ENCODE data around the gene PDE10A. TPM values are rescaled to one million over a fixed set of nuclear protein-coding genes. Genes with fewer than 3 reads are reported as not detected.

PDE10A gene
- total and polyA plus RNA-seq, 7 experiments from 2014 or later = not detected

DNA sequence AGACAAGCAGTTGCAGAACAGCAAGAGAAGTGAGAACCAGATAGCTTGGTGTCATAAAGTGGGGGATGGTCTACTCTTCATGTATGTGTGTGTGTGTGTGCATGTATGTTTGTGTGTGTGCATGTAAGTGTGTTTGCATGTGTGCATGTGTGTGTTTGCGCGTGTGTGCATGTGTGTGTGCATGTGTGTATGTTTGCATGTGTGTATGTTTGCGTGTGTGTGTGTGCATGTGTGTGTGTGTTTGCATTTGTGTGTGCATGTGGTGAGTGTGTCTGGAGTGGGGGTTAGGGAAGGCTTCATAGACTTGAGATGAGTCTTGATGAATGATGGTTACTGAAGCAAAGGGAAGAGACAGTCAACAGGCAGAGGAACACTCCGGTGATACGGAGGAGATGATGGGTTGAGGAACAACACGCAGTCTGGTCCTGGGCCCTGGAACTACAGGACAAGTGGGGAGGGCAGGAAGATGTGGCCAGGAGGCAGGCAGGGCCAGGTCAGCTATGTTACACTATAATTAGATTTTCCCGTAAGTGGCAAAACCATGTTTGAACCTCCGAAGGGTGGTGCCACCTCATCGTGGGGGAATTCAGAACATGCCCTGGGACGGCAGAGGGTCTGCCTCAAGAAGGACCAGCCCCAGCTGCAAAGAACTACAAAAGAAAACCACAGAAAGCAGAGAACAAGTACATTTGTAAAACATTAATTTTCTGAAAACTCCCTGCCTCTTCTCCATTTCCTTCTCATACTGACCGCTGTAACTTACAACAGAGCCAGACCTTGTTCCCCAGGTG, 38.7 kb upstream of the PDE10A start:
- ATAC-seq = no peak
- Histone ChIP-seq H3K9me3 (ENCODE audit: control insufficient read depth in 2 of 3, low read length in 3 of 3) (no peaks in the 10 kb centered on the region), H3K27ac (ENCODE audit: low read depth, low read length) (no peak overlapping the region), H3K36me3 (ENCODE audit: control insufficient read depth in 2 of 3, insufficient read depth in 3 of 3, low read length in 3 of 3) (no peaks in the 10 kb centered on the region), H3K4me3 (ENCODE audit: low read length) (no peak overlapping the region), H3K4me1 (ENCODE audit: control insufficient read depth in 2 of 2, insufficient read depth in 2 of 2, low read length in 2 of 2) (no peaks in the 10 kb centered on the region), H3K27me3 (ENCODE audit: control insufficient read depth in 2 of 2, insufficient read depth in 2 of 2, low read length in 2 of 2) (no peaks in the 10 kb centered on the region)
- H3K4me3 Mint-ChIP-seq = no peak overlapping the region
- H3K4me1 Mint-ChIP-seq = peaks cover 0 to 2% (median 0%) of the 10 kb centered on the region in 7 donors
- intact Hi-C loops (cut with micrococcal nuclease) = no loop called here
- H3K36me3 Mint-ChIP-seq = no peaks in the 10 kb centered on the region
- POLR2A ChIA-PET = no interaction called here
- no peak overlapping the region for H3K27ac Mint-ChIP-seq
- H3K9me3 Mint-ChIP-seq = peaks cover 0 to 16% (median 6%) of the 10 kb centered on the region in 11 donors
- DNase-seq = no peak
- CTCF ChIA-PET = no interaction called here
- H3K27me3 Mint-ChIP-seq = no peaks in the 10 kb centered on the region

GRCh38 chr6:165701005-165701404, 38.0 kb upstream of the PDE10A start:
- intact Hi-C loops (cut with micrococcal nuclease) = no loop called here
- Histone ChIP-seq H3K4me1 (ENCODE audit: control insufficient read depth in 2 of 2, insufficient read depth in 2 of 2, low read length in 2 of 2) (no peaks in the 10 kb centered on the region), H3K27ac (ENCODE audit: low read depth, low read length) (no peak overlapping the region), H3K27me3 (ENCODE audit: control insufficient read depth in 2 of 2, insufficient read depth in 2 of 2, low read length in 2 of 2) (no peaks in the 10 kb centered on the region), H3K36me3 (ENCODE audit: control insufficient read depth in 2 of 3, insufficient read depth in 3 of 3, low read length in 3 of 3) (no peaks in the 10 kb centered on the region), H3K4me3 (ENCODE audit: low read length) (no peak overlapping the region), H3K9me3 (ENCODE audit: control insufficient read depth in 2 of 3, low read length in 3 of 3) (no peaks in the 10 kb centered on the region)
- H3K27me3 Mint-ChIP-seq = no peaks in the 10 kb centered on the region
- ChIA-PET POLR2A (no interaction called here), CTCF (no interaction called here)
- H3K36me3 Mint-ChIP-seq = no peaks in the 10 kb centered on the region
- H3K4me1 Mint-ChIP-seq = peaks cover 0 to 2% (median 0%) of the 10 kb centered on the region in 7 donors
- H3K27ac Mint-ChIP-seq = no peak overlapping the region
- ATAC-seq (no peak), DNase-seq (no peak)
- H3K4me3 Mint-ChIP-seq = no peak overlapping the region
- peaks cover 0 to 19% (median 6%) of the 10 kb centered on the region in 11 donors for H3K9me3 Mint-ChIP-seq

DNA sequence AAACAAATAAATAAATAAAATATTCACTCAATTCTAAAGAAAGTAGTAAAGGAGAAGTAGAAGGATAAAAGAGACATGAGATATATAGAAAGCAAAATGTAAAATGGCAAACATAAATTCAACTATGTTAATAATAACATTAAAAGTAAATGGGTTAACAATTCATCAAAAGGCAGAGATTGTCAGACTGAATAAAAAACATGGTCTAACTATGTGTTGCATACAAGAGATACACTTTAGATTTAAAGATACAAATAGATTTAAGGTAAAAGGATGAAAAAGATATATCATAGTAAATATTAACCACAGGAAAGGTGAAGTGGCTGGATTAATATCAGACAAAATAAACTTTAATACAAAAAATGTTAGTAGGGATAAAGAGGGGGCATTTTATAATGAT, 35.8 kb upstream of the PDE10A start:
- no peak overlapping the region for H3K4me3 ChIP-seq (ENCODE audit: low read length)
- no peaks in the 10 kb centered on the region for H3K36me3 Mint-ChIP-seq
- no peak overlapping the region for H3K27ac ChIP-seq (ENCODE audit: low read depth, low read length)
- POLR2A ChIA-PET = no interaction called here
- H3K9me3 Mint-ChIP-seq = peaks cover 0 to 19% (median 9%) of the 10 kb centered on the region in 11 donors
- H3K9me3 ChIP-seq (ENCODE audit: control insufficient read depth in 2 of 3, low read length in 3 of 3) = no peaks in the 10 kb centered on the region
- no peak overlapping the region for H3K4me3 Mint-ChIP-seq
- DNase-seq (no peak), ATAC-seq (no peak)
- no peaks in the 10 kb centered on the region for H3K27me3 Mint-ChIP-seq
- no peaks in the 10 kb centered on the region for H3K4me1 ChIP-seq (ENCODE audit: control insufficient read depth in 2 of 2, insufficient read depth in 2 of 2, low read length in 2 of 2)
- H3K36me3 ChIP-seq (ENCODE audit: control insufficient read depth in 2 of 3, insufficient read depth in 3 of 3, low read length in 3 of 3) = no peaks in the 10 kb centered on the region
- peaks cover 0 to 2% (median 0%) of the 10 kb centered on the region in 7 donors for H3K4me1 Mint-ChIP-seq
- H3K27ac Mint-ChIP-seq = no peak overlapping the region
- intact Hi-C loops (cut with micrococcal nuclease) = no loop called here
- H3K27me3 ChIP-seq (ENCODE audit: control insufficient read depth in 2 of 2, insufficient read depth in 2 of 2, low read length in 2 of 2) = no peaks in the 10 kb centered on the region
- CTCF ChIA-PET = no interaction called here

GRCh38 chr6:165697171-165697570, 34.1 kb upstream of the PDE10A start:
- intact Hi-C loops (cut with micrococcal nuclease) = no loop called here
- Mint-ChIP-seq H3K27ac (no peak overlapping the region), H3K36me3 (no peaks in the 10 kb centered on the region), H3K9me3 (peaks cover 0 to 19% (median 9%) of the 10 kb centered on the region in 11 donors), H3K4me3 (no peak overlapping the region), H3K4me1 (peaks cover 0 to 2% (median 0%) of the 10 kb centered on the region in 7 donors), H3K27me3 (peaks cover 0 to 4% (median 0%) of the 10 kb centered on the region in 5 donors)
- Histone ChIP-seq H3K27ac (ENCODE audit: low read depth, low read length) (no peak overlapping the region), H3K9me3 (ENCODE audit: control insufficient read depth in 2 of 3, low read length in 3 of 3) (no peaks in the 10 kb centered on the region), H3K27me3 (ENCODE audit: control insufficient read depth in 2 of 2, insufficient read depth in 2 of 2, low read length in 2 of 2) (no peaks in the 10 kb centered on the region), H3K4me1 (ENCODE audit: control insufficient read depth in 2 of 2, insufficient read depth in 2 of 2, low read length in 2 of 2) (no peaks in the 10 kb centered on the region), H3K36me3 (ENCODE audit: control insufficient read depth in 2 of 3, insufficient read depth in 3 of 3, low read length in 3 of 3) (no peaks in the 10 kb centered on the region), H3K4me3 (ENCODE audit: low read length) (no peak overlapping the region)
- no peak for ATAC-seq
- ChIA-PET CTCF (no interaction called here), POLR2A (no interaction called here)
- DNase-seq = no peak

- no peak overlapping the region for H3K27ac Mint-ChIP-seq
- no peaks in the 10 kb centered on the region for H3K27me3 ChIP-seq (ENCODE audit: control insufficient read depth in 2 of 2, insufficient read depth in 2 of 2, low read length in 2 of 2)
- no peaks in the 10 kb centered on the region for H3K4me1 Mint-ChIP-seq
- CTCF ChIA-PET = no interaction called here
- no peak overlapping the region for H3K4me3 ChIP-seq (ENCODE audit: low read length)
- no peak overlapping the region for H3K4me3 Mint-ChIP-seq
- H3K9me3 ChIP-seq (ENCODE audit: control insufficient read depth in 2 of 3, low read length in 3 of 3) = no peaks in the 10 kb centered on the region
- no peaks in the 10 kb centered on the region for H3K36me3 Mint-ChIP-seq
- POLR2A ChIA-PET = no interaction called here
- no peaks in the 10 kb centered on the region for H3K36me3 ChIP-seq (ENCODE audit: control insufficient read depth in 2 of 3, insufficient read depth in 3 of 3, low read length in 3 of 3)
- peaks cover 0 to 19% (median 7%) of the 10 kb centered on the region in 11 donors for H3K9me3 Mint-ChIP-seq
- no peak for ATAC-seq
- H3K27me3 Mint-ChIP-seq = peaks cover 0 to 4% (median 0%) of the 10 kb centered on the region in 5 donors
- no peak for DNase-seq
- H3K27ac ChIP-seq (ENCODE audit: low read depth, low read length) = no peak overlapping the region
- H3K4me1 ChIP-seq (ENCODE audit: control insufficient read depth in 2 of 2, insufficient read depth in 2 of 2, low read length in 2 of 2) = no peaks in the 10 kb centered on the region
- intact Hi-C loops (cut with micrococcal nuclease) = no loop called here
These were observed 32.9 kb upstream of the PDE10A start for GRCh38 chr6:165695722-165696515.

DNA sequence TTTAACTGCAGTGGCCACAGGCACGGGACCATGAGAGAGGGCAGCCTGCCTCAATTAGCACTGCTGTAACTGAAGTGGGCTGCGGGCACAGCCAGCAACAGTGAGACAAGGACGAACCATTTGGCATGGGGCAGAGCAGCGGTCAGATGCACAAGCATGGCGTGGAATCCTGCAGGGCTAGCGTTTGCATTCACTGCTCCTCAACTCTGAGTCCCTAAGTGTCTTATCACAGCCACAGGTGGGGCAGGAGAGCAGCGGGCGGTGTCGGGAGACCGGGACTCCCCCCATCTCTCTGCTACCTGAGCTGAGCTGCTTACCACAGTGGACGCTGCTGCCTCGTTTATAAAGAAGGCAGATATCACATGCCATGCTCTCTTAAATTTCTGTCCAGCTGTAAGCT, 31.3 kb upstream of the PDE10A start:
- no peak for DNase-seq
- Histone ChIP-seq H3K4me3 (ENCODE audit: low read length) (no peak overlapping the region), H3K36me3 (ENCODE audit: control insufficient read depth in 2 of 3, insufficient read depth in 3 of 3, low read length in 3 of 3) (no peaks in the 10 kb centered on the region), H3K9me3 (ENCODE audit: control insufficient read depth in 2 of 3, low read length in 3 of 3) (no peaks in the 10 kb centered on the region), H3K27ac (ENCODE audit: low read depth, low read length) (no peak overlapping the region), H3K4me1 (ENCODE audit: control insufficient read depth in 2 of 2, insufficient read depth in 2 of 2, low read length in 2 of 2) (no peaks in the 10 kb centered on the region), H3K27me3 (ENCODE audit: control insufficient read depth in 2 of 2, insufficient read depth in 2 of 2, low read length in 2 of 2) (no peaks in the 10 kb centered on the region)
- H3K4me3 Mint-ChIP-seq = no peak overlapping the region
- peaks cover 0 to 2% (median 0%) of the 10 kb centered on the region in 7 donors for H3K4me1 Mint-ChIP-seq
- intact Hi-C loops (cut with micrococcal nuclease) = no loop called here
- ATAC-seq = no peak
- ChIA-PET CTCF (no interaction called here), POLR2A (no interaction called here)
- H3K27ac Mint-ChIP-seq = no peak overlapping the region
- peaks cover 0 to 14% (median 0%) of the 10 kb centered on the region in 5 donors for H3K27me3 Mint-ChIP-seq
- no peaks in the 10 kb centered on the region for H3K36me3 Mint-ChIP-seq
- peaks cover 0 to 19% (median 9%) of the 10 kb centered on the region in 11 donors for H3K9me3 Mint-ChIP-seq
